ENCODE data around the gene TMEM79.

- TF ChIP-seq CTCF (IDR thresholded peaks at IDR 0.05 in 8 of 11, conservative IDR thresholded peaks at IDR 0.05 in 3 of 11), result no peak
- no peak for TF ChIP-seq POLR2AphosphoS5 (IDR thresholded peaks at IDR 0.05)
Observed at GRCh38 chr1:156281281-156281680, 2.8 kb upstream of the TMEM79 start.
